GM23338 (cell line): ENCODE results near the gene TBC1D2B. TPM values are rescaled to one million over a fixed set of nuclear protein-coding genes. Genes with fewer than 3 reads are reported as not detected.

Source experiments
- ATAC-seq: fragments of 200-7000 bp; cut with Tn5 transposase; 3 replicates; pipeline ENCODE4 v1.9.1; 2020
- DNase-seq: peaks from one replicate; pipeline ENCODE4 v3.0.0-alpha.2; 2015; ENCODE audit warnings: low spot score
- H2AFZ ChIP-seq: fragments of 200-600 bp; sonication (generic); 2 replicates; pipeline ENCODE4 v1.8.0; 2016; ENCODE audit warnings: antibody characterized with exemption, mild to moderate bottlenecking, moderate library complexity
- H3F3A ChIP-seq: fragments of 200-600 bp; sonication (generic); replicated peaks from 2 replicates; pipeline ENCODE4 v1.8.0; 2017; ENCODE audit warnings: antibody characterized with exemption, mixed run types, low read depth
- H3K27ac ChIP-seq: fragments of 200-600 bp; sonication (generic); 2 replicates; pipeline ENCODE4 v1.6.1; 2016; ENCODE audit warnings: low read depth
- H3K27me3 ChIP-seq: fragments of 200-600 bp; sonication (generic); 2 replicates; pipeline ENCODE4 v1.8.0; 2016; ENCODE audit warnings: mild to moderate bottlenecking, mixed run types, moderate library complexity; ENCODE audit not compliant: insufficient read depth
- H3K36me3 ChIP-seq: fragments of 200-600 bp; sonication (generic); 2 replicates; pipeline ENCODE4 v1.8.0; 2016; ENCODE audit warnings: mild to moderate bottlenecking; ENCODE audit not compliant: insufficient read depth
- H3K4me1 ChIP-seq: fragments of 200-600 bp; sonication (generic); 2 replicates; pipeline ENCODE4 v1.8.0; 2016; ENCODE audit warnings: mild to moderate bottlenecking, moderate library complexity; ENCODE audit not compliant: insufficient read depth
- H3K4me2 ChIP-seq: fragments of 200-600 bp; sonication (generic); 2 replicates; pipeline ENCODE4 v1.7.1; 2017; ENCODE audit warnings: mixed run types
- H3K4me3 ChIP-seq: fragments of 200-600 bp; sonication (generic); 2 replicates; pipeline ENCODE4 v1.6.1; 2016; ENCODE audit warnings: mixed run types
- H3K79me2 ChIP-seq: fragments of 200-600 bp; sonication (generic); replicated peaks from 2 replicates; pipeline ENCODE4 v1.8.0; 2017; ENCODE audit warnings: mild to moderate bottlenecking; ENCODE audit not compliant: insufficient read depth
- H3K9me2 ChIP-seq: fragments of 200-600 bp; sonication (generic); 2 replicates; pipeline ENCODE4 v1.8.0; 2017; ENCODE audit not compliant: insufficient read depth
- H4K20me1 ChIP-seq: fragments of 200-600 bp; sonication (generic); replicated peaks from 2 replicates; pipeline ENCODE4 v1.8.0; 2017; ENCODE audit warnings: mild to moderate bottlenecking; ENCODE audit not compliant: insufficient read depth
- H3K27ac Mint-ChIP-seq: 2 replicates; pipeline ENCODE4 v1.8.0; 2020; ENCODE audit warnings: inconsistent platforms, mild to moderate bottlenecking, moderate library complexity, mixed read lengths
- H3K27me3 Mint-ChIP-seq: 3 replicates; pipeline ENCODE4 v1.8.0; 2022; ENCODE audit warnings: low read depth, mild to moderate bottlenecking, moderate library complexity, mixed read lengths, inconsistent platforms; ENCODE audit not compliant: insufficient read depth, poor library complexity
- H3K36me3 Mint-ChIP-seq: 3 replicates; pipeline ENCODE4 v1.8.0; 2021; ENCODE audit warnings: low read depth, mild to moderate bottlenecking, inconsistent platforms, moderate library complexity, mixed read lengths
- H3K4me1 Mint-ChIP-seq: 3 replicates; pipeline ENCODE4 v1.8.0; 2020; ENCODE audit warnings: mild to moderate bottlenecking, inconsistent platforms, mixed read lengths
- H3K4me3 Mint-ChIP-seq: 3 replicates; pipeline ENCODE4 v1.8.0; 2021; ENCODE audit warnings: moderate library complexity, mild to moderate bottlenecking, inconsistent platforms, mixed read lengths
- H3K9me3 Mint-ChIP-seq: 3 replicates; pipeline ENCODE4 v1.8.0; 2020; ENCODE audit warnings: moderate library complexity, mild to moderate bottlenecking, inconsistent platforms, mixed read lengths
- CREB1 ChIP-seq: fragments of 250-450 bp; sonication (Bioruptor Pico); IDR thresholded peaks from 2 replicates; pipeline ENCODE4 v1.5.0; 2020; ENCODE audit warnings: low read depth, mild to moderate bottlenecking, moderate library complexity
- EZH2 ChIP-seq: fragments of 200-600 bp; sonication (generic); IDR thresholded peaks from one replicate; pipeline ENCODE4 v1.8.0; 2017; ENCODE audit warnings: antibody characterized with exemption, mild to moderate bottlenecking, low read depth; ENCODE audit not compliant: unreplicated experiment
- EZH2phosphoT487 ChIP-seq: fragments of 200-600 bp; sonication (generic); IDR thresholded peaks from one replicate; pipeline ENCODE4 v1.8.1; 2018; ENCODE audit warnings: antibody characterized with exemption; ENCODE audit not compliant: unreplicated experiment
- JUNB ChIP-seq: IDR thresholded peaks from one replicate; pipeline ENCODE4 v1.6.1; 2016; ENCODE audit warnings: antibody characterized with exemption; ENCODE audit not compliant: unreplicated experiment
- NANOG ChIP-seq: IDR thresholded peaks from 2 replicates; pipeline ENCODE4 v1.6.1; 2016; ENCODE audit warnings: antibody characterized with exemption, borderline replicate concordance
- POLR2AphosphoS5 ChIP-seq: IDR thresholded peaks from 2 replicates; pipeline ENCODE4 v1.6.1; 2016; ENCODE audit warnings: antibody characterized with exemption, low read depth
- STAT1 ChIP-seq: IDR thresholded peaks from one replicate; pipeline ENCODE4 v1.6.1; 2016; ENCODE audit warnings: antibody characterized with exemption; ENCODE audit not compliant: unreplicated experiment
- ZNF114 ChIP-seq: fragments of 250-450 bp; sonication (Bioruptor Pico); IDR thresholded peaks from 2 replicates; pipeline ENCODE4 v1.5.0; 2020; ENCODE audit warnings: mild to moderate bottlenecking, moderate library complexity
- ZNF331 ChIP-seq: fragments of 250-450 bp; sonication (Bioruptor Pico); IDR thresholded peaks from 2 replicates; pipeline ENCODE4 v1.5.0; 2020; ENCODE audit warnings: low read depth, mild to moderate bottlenecking, moderate library complexity
- polyA plus RNA-seq: library from polyadenylated mRNA; unstranded; fragments of >200 nt; fragmentation: Nextera tagmentation; extraction: Ambion mirVana; gene quantifications from 2 replicates; pipeline ENCODE4 v1.2.1, GENCODE V29; 2016
- total RNA-seq: library from RNA; depleted of rRNA; stranded (reverse); fragments of >200 nt; shearing (Covaris generic); gene quantifications from 2 replicates; pipeline ENCODE4 v1.2.3, GENCODE V29; 2014
- TF ChIP-seq, protein P1 (sequence below), 2 experiments: fragments of 200-600 bp in 1 of 2; sonication (generic) in 1 of 2; conservative IDR thresholded peaks; 2 replicates each; pipeline versions ENCODE4 v1.5.1 to v1.6.1; 2016 to 2017; ENCODE audit warnings: antibody characterized with exemption in 2 of 2, low read depth in 2 of 2, mild to moderate bottlenecking in 2 of 2, moderate library complexity in 1 of 2
- TF ChIP-seq, protein P2 (sequence below): IDR thresholded peaks from 2 replicates; pipeline ENCODE4 v1.6.1; 2016; ENCODE audit warnings: antibody characterized with exemption
- TF ChIP-seq, protein P3 (sequence below): fragments of 250-450 bp; sonication (Bioruptor Pico); IDR thresholded peaks from 2 replicates; pipeline ENCODE4 v1.5.0; 2020; ENCODE audit warnings: mild to moderate bottlenecking, moderate library complexity
- TF ChIP-seq, protein P4 (sequence below): IDR thresholded peaks from one replicate; pipeline ENCODE4 v1.6.1; 2018; ENCODE audit warnings: antibody characterized with exemption; ENCODE audit not compliant: unreplicated experiment

TBC1D2B gene
- total and polyA plus RNA-seq, 2 experiments from 2014 or later = 3.6 to 17.8 TPM

DNA sequence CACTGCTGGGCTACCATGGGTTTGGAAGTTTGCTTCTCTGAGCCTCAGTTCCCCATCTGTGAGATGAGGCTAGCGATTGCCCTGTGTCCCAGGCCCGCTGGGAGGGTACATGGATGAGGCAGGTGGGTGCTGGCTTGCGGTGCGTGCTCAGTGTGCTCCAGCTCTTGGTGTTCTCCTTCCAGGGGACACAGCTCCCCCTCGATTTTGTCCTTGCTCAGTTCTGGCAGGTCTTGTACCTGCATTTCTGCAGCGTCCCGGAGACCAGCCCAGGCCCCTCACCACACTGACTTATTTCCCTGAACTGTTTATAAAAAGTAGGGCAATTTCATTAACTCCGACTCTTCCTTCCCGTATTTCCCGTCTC, 95.4 kb downstream of the TBC1D2B start:
- ATAC-seq (no peak), DNase-seq (no peak)
- H3K79me2 ChIP-seq = no peaks in the 10 kb centered on the region
- Mint-ChIP-seq H3K27me3 (peaks cover 3% of the 10 kb centered on the region), H3K9me3 (no peaks in the 10 kb centered on the region), H3K36me3 (no peaks in the 10 kb centered on the region), H3K27ac (no peak overlapping the region), H3K4me3 (no peak overlapping the region), H3K4me1 (peaks cover 11% of the 10 kb centered on the region)
- TF ChIP-seq ZNF114 (CRISPR knock-in tag) (no peak), POLR2AphosphoS5 (no peak), EZH2phosphoT487 (no peak), CREB1 (CRISPR knock-in tag) (no peak), STAT1 (no peak), JUNB (no peak), EZH2 (no peak), ZNF331 (no peak), NANOG (no peak)
- TF ChIP-seq, protein P1, sequence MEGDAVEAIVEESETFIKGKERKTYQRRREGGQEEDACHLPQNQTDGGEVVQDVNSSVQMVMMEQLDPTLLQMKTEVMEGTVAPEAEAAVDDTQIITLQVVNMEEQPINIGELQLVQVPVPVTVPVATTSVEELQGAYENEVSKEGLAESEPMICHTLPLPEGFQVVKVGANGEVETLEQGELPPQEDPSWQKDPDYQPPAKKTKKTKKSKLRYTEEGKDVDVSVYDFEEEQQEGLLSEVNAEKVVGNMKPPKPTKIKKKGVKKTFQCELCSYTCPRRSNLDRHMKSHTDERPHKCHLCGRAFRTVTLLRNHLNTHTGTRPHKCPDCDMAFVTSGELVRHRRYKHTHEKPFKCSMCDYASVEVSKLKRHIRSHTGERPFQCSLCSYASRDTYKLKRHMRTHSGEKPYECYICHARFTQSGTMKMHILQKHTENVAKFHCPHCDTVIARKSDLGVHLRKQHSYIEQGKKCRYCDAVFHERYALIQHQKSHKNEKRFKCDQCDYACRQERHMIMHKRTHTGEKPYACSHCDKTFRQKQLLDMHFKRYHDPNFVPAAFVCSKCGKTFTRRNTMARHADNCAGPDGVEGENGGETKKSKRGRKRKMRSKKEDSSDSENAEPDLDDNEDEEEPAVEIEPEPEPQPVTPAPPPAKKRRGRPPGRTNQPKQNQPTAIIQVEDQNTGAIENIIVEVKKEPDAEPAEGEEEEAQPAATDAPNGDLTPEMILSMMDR (conservative IDR thresholded peaks at IDR 0.05; ENCODE audit: low read depth in 2 of 2) = no peak
- TF ChIP-seq, protein P2, sequence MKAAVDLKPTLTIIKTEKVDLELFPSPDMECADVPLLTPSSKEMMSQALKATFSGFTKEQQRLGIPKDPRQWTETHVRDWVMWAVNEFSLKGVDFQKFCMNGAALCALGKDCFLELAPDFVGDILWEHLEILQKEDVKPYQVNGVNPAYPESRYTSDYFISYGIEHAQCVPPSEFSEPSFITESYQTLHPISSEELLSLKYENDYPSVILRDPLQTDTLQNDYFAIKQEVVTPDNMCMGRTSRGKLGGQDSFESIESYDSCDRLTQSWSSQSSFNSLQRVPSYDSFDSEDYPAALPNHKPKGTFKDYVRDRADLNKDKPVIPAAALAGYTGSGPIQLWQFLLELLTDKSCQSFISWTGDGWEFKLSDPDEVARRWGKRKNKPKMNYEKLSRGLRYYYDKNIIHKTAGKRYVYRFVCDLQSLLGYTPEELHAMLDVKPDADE = no peak
- TF ChIP-seq, protein P3, sequence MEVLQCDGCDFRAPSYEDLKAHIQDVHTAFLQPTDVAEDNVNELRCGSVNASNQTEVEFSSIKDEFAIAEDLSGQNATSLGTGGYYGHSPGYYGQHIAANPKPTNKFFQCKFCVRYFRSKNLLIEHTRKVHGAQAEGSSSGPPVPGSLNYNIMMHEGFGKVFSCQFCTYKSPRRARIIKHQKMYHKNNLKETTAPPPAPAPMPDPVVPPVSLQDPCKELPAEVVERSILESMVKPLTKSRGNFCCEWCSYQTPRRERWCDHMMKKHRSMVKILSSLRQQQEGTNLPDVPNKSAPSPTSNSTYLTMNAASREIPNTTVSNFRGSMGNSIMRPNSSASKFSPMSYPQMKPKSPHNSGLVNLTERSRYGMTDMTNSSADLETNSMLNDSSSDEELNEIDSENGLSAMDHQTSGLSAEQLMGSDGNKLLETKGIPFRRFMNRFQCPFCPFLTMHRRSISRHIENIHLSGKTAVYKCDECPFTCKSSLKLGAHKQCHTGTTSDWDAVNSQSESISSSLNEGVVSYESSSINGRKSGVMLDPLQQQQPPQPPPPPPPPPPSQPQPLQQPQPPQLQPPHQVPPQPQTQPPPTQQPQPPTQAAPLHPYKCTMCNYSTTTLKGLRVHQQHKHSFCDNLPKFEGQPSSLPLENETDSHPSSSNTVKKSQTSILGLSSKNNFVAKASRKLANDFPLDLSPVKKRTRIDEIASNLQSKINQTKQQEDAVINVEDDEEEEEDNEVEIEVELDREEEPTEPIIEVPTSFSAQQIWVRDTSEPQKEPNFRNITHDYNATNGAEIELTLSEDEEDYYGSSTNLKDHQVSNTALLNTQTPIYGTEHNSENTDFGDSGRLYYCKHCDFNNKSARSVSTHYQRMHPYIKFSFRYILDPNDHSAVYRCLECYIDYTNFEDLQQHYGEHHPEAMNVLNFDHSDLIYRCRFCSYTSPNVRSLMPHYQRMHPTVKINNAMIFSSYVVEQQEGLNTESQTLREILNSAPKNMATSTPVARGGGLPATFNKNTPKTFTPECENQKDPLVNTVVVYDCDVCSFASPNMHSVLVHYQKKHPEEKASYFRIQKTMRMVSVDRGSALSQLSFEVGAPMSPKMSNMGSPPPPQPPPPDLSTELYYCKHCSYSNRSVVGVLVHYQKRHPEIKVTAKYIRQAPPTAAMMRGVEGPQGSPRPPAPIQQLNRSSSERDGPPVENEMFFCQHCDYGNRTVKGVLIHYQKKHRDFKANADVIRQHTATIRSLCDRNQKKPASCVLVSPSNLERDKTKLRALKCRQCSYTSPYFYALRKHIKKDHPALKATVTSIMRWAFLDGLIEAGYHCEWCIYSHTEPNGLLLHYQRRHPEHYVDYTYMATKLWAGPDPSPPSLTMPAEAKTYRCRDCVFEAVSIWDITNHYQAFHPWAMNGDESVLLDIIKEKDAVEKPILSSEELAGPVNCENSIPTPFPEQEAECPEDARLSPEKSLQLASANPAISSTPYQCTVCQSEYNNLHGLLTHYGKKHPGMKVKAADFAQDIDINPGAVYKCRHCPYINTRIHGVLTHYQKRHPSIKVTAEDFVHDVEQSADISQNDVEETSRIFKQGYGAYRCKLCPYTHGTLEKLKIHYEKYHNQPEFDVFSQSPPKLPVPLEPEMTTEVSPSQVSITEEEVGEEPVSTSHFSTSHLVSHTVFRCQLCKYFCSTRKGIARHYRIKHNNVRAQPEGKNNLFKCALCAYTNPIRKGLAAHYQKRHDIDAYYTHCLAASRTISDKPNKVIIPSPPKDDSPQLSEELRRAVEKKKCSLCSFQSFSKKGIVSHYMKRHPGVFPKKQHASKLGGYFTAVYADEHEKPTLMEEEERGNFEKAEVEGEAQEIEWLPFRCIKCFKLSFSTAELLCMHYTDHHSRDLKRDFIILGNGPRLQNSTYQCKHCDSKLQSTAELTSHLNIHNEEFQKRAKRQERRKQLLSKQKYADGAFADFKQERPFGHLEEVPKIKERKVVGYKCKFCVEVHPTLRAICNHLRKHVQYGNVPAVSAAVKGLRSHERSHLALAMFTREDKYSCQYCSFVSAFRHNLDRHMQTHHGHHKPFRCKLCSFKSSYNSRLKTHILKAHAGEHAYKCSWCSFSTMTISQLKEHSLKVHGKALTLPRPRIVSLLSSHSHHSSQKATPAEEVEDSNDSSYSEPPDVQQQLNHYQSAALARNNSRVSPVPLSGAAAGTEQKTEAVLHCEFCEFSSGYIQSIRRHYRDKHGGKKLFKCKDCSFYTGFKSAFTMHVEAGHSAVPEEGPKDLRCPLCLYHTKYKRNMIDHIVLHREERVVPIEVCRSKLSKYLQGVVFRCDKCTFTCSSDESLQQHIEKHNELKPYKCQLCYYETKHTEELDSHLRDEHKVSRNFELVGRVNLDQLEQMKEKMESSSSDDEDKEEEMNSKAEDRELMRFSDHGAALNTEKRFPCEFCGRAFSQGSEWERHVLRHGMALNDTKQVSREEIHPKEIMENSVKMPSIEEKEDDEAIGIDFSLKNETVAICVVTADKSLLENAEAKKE (CRISPR knock-in tag) = no peak
- TF ChIP-seq, protein P4, sequence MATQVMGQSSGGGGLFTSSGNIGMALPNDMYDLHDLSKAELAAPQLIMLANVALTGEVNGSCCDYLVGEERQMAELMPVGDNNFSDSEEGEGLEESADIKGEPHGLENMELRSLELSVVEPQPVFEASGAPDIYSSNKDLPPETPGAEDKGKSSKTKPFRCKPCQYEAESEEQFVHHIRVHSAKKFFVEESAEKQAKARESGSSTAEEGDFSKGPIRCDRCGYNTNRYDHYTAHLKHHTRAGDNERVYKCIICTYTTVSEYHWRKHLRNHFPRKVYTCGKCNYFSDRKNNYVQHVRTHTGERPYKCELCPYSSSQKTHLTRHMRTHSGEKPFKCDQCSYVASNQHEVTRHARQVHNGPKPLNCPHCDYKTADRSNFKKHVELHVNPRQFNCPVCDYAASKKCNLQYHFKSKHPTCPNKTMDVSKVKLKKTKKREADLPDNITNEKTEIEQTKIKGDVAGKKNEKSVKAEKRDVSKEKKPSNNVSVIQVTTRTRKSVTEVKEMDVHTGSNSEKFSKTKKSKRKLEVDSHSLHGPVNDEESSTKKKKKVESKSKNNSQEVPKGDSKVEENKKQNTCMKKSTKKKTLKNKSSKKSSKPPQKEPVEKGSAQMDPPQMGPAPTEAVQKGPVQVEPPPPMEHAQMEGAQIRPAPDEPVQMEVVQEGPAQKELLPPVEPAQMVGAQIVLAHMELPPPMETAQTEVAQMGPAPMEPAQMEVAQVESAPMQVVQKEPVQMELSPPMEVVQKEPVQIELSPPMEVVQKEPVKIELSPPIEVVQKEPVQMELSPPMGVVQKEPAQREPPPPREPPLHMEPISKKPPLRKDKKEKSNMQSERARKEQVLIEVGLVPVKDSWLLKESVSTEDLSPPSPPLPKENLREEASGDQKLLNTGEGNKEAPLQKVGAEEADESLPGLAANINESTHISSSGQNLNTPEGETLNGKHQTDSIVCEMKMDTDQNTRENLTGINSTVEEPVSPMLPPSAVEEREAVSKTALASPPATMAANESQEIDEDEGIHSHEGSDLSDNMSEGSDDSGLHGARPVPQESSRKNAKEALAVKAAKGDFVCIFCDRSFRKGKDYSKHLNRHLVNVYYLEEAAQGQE = no peak
- no peaks in the 10 kb centered on the region for H4K20me1 ChIP-seq
- no peak overlapping the region for H3K4me2 ChIP-seq
- no peaks in the 10 kb centered on the region; the same call in 1 of the 2 replicates for H3K4me1 ChIP-seq
- H3K36me3 ChIP-seq = no peaks in the 10 kb centered on the region
- H3K27ac ChIP-seq = no peak overlapping the region
- H3K9me2 ChIP-seq = no peaks in the 10 kb centered on the region
- H2AFZ ChIP-seq = no peak overlapping the region
- H3F3A ChIP-seq = no peaks in the 10 kb centered on the region
- no peak overlapping the region for H3K4me3 ChIP-seq
- no peaks in the 10 kb centered on the region for H3K27me3 ChIP-seq
